Tibial nerve (tissue), 4 donors: Measurements from ENCODE around the gene CDHR5. TPM values are rescaled to one million over a fixed set of nuclear protein-coding genes. Genes with fewer than 3 reads are reported as not detected.

Source experiments
- DNase-seq, 2 donors: peaks; one replicate each; pipeline ENCODE4 v3.0.0-alpha.2; 2019; ENCODE audit warnings: low spot score in 2 of 2
- H3K27ac ChIP-seq, 4 donors: fragments of 200-600 bp; sonication (generic) in 3 of 4; one replicate each; pipeline ENCODE4 v1.5.1; 2017 to 2019; ENCODE audit warnings: mild to moderate bottlenecking in 1 of 4
- H3K27me3 ChIP-seq, 2 donors: fragments of 200-600 bp; sonication (generic) in 1 of 2; one replicate each; pipeline versions ENCODE4 v1.5.1 to v1.6.0; 2017 to 2019
- H3K36me3 ChIP-seq, 3 donors: fragments of 200-600 bp; sonication (generic); one replicate each; pipeline ENCODE4 v1.5.1; 2018 to 2019
- H3K4me1 ChIP-seq, 4 donors: fragments of 200-600 bp; sonication (generic) in 3 of 4; one replicate each; pipeline ENCODE4 v1.5.1; 2017 to 2019
- H3K4me3 ChIP-seq, 4 donors: fragments of 200-600 bp; sonication (generic) in 3 of 4; one replicate each; pipeline ENCODE4 v1.5.1; 2017 to 2019; ENCODE audit warnings: mild to moderate bottlenecking in 1 of 4, moderate library complexity in 1 of 4
- H3K9me3 ChIP-seq, 4 donors: fragments of 200-600 bp; sonication (generic) in 3 of 4; one replicate each; pipeline ENCODE4 v1.5.1; 2017 to 2019
- EP300 ChIP-seq, 2 donors: sonication (generic); formaldehyde crosslinking; IDR thresholded peaks; one replicate each; pipeline ENCODE4 v1.6.1; 2017; ENCODE audit warnings: antibody characterized with exemption in 2 of 2, mild to moderate bottlenecking in 1 of 2
- POLR2A ChIP-seq, 2 donors: fragments of 450-650 bp; IDR thresholded peaks; one replicate each; pipeline ENCODE4 v1.6.1; 2017; ENCODE audit warnings: antibody characterized with exemption in 2 of 2, mild to moderate bottlenecking in 2 of 2, moderate library complexity in 2 of 2
- WGBS, 2 donors: methylation state at CpG; one replicate each; pipeline ENCODE4 v1.1.5; 2018; 5-methylcytosine and 5-hydroxymethylcytosine counted together
- total RNA-seq, 4 donors: library from RNA; depleted of rRNA; stranded (reverse); fragments of >200 nt; gene quantifications; one replicate each; pipeline ENCODE4 v1.1.0, GENCODE V29; 2016
- TF ChIP-seq, protein P1 (sequence below), 5 experiments: fragments of 200-600 bp in 3 of 5; fragments of 450-650 bp in 2 of 5; sonication (generic) in 3 of 5; IDR thresholded peaks; one replicate each; pipeline ENCODE4 v1.5.1; 2016 to 2019; ENCODE audit warnings: antibody characterized with exemption in 5 of 5, mild to moderate bottlenecking in 3 of 5, moderate library complexity in 2 of 5

Gene CDHR5
- total RNA-seq, 4 donors from 2014 or later: not detected

DNA sequence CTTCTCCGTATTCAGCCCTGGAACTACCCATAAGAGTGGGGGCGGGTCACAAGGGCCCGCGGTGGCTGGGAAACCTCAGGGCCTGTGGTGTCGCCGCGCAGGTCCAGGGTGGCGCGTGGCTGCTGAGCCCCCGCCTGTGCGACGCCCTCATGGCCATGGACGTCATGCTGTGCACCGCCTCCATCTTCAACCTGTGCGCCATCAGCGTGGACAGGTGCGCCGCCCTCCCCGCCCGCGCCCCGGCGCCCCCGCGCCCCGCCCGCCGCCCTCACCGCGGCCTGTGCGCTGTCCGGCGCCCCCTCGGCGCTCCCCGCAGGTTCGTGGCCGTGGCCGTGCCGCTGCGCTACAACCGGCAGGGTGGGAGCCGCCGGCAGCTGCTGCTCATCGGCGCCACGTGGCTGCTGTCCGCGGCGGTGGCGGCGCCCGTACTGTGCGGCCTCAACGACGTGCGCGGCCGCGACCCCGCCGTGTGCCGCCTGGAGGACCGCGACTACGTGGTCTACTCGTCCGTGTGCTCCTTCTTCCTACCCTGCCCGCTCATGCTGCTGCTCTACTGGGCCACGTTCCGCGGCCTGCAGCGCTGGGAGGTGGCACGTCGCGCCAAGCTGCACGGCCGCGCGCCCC is 14.7 kb upstream of the CDHR5 start:
- H3K27ac ChIP-seq: peak overlapping the region in 1 of 4 donors; percentile 15
- peaks cover 0 to 44% (median 20%) of the 10 kb centered on the region in 4 donors for H3K4me1 ChIP-seq
- H3K9me3 ChIP-seq: no peaks in the 10 kb centered on the region
- peak overlapping the region in 1 of 4 donors; percentile 19 for H3K4me3 ChIP-seq
- H3K36me3 ChIP-seq: peaks cover 0 to 43% (median 4%) of the 10 kb centered on the region in 3 donors
- TF ChIP-seq, protein P1, sequence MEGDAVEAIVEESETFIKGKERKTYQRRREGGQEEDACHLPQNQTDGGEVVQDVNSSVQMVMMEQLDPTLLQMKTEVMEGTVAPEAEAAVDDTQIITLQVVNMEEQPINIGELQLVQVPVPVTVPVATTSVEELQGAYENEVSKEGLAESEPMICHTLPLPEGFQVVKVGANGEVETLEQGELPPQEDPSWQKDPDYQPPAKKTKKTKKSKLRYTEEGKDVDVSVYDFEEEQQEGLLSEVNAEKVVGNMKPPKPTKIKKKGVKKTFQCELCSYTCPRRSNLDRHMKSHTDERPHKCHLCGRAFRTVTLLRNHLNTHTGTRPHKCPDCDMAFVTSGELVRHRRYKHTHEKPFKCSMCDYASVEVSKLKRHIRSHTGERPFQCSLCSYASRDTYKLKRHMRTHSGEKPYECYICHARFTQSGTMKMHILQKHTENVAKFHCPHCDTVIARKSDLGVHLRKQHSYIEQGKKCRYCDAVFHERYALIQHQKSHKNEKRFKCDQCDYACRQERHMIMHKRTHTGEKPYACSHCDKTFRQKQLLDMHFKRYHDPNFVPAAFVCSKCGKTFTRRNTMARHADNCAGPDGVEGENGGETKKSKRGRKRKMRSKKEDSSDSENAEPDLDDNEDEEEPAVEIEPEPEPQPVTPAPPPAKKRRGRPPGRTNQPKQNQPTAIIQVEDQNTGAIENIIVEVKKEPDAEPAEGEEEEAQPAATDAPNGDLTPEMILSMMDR (IDR thresholded peaks at IDR 0.05): no peak
- TF ChIP-seq POLR2A (IDR thresholded peaks at IDR 0.05) (no peak), EP300 (IDR thresholded peaks at IDR 0.05) (no peak)
- H3K27me3 ChIP-seq: peaks cover 0 to 36% of the 10 kb centered on the region in 2 donors
- DNase-seq: no peak
- WGBS, 2 donors: 6 to 29% methylated on average over 8 to 15 of the region's 80 CpGs

DNA sequence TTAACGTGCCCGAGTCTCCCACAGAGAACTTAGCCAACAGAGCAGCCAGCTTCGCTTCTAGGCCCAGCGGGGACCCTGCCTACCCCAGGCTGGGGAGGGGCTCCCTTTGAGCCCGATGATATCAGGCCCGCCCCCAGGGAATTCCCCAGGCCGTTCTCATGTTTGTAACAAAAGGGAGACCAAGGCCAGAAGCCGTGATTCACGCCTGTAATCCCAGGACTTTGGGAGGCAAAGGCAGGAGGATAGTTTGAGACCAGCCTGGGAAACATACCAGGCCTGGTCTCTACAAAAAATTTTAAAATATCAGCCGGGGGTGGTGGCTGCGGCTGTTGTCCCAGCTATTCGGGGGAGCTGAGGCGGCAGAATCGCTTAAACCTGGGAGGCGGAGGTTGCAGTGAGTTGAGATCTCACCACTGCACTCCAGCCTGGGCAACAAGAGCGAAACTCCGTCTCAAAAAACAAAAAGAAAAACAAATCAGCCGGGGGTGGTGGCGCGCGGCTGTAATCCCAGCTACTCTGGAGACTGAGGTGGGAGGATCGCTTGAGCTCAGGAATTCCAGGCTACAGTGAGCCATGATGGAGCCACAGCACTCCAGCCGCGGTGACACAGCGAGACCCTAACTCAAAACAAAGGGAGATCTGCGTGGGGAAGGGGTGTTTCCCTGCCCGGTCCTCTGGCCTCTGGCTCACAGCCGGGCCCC is 14.0 kb upstream of the CDHR5 start:
- DNase-seq: no peak
- Histone ChIP-seq H3K4me1 (peaks cover 0 to 44% (median 20%) of the 10 kb centered on the region in 4 donors), H3K4me3 (no peak overlapping the region), H3K27me3 (peaks cover 0 to 36% of the 10 kb centered on the region in 2 donors), H3K36me3 (peaks cover 0 to 37% (median 1%) of the 10 kb centered on the region in 3 donors), H3K9me3 (no peaks in the 10 kb centered on the region), H3K27ac (peak overlapping the region in 1 of 4 donors; percentile 15)
- WGBS, 2 donors: 34 to 46% methylated on average over 28 of the region's 28 CpGs
- TF ChIP-seq, protein P1 (IDR thresholded peaks at IDR 0.05): no peak
- TF ChIP-seq EP300 (IDR thresholded peaks at IDR 0.05) (no peak), POLR2A (IDR thresholded peaks at IDR 0.05) (no peak)

DNA sequence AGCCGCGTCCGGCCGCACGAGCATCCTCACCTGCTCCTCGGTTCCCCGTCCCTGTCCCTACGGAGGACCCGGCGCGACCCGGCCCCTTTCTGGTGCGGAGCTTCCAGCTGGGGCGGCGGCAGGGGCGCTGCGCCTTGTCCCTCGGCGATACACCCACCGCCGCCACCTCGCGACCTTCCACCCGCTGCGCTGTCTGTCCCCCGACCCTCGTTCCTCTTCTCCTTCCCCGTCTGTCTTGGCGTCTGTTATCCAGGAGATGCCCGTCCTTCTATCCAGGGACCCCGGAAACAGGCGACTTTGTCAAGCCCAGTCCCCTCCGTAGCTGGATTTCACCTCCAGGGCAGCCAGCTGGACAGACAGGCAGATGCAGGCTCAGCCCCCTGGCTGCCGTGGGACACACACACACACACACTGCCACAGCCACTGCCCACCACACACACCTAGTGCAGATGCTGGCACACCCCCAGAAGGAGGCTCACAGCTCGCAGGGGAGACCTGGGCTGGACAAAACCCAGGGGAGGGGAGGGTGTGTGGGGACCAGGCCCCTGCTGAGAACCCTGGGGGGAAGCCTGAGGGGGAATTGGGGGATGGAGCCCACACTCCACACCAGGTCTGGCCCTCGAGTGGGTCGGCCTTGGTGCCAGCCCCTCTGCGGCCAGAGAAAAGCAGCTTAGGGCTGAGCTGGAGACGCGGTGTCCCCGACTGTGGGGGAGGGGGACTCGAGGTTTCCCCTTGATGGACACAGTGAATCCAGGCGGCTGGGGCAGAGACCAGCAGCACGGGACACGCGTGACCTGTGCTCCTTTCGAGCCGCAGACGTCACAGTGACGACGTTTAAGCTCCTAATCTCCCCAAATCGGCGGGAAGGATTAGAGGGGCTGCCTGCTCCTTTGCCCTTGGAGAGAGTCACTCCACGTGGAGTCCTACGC is 13.1 kb upstream of the CDHR5 start:
- TF ChIP-seq EP300 (IDR thresholded peaks at IDR 0.05) (no peak), POLR2A (IDR thresholded peaks at IDR 0.05) (no peak)
- TF ChIP-seq, protein P1 (IDR thresholded peaks at IDR 0.05): no peak
- 32 to 33% methylated on average over 52 of the region's 55 CpGs for WGBS, 2 donors
- H3K9me3 ChIP-seq: no peaks in the 10 kb centered on the region
- H3K4me1 ChIP-seq: peaks cover 0 to 44% (median 20%) of the 10 kb centered on the region in 4 donors
- no peak for DNase-seq
- peaks cover 0 to 36% of the 10 kb centered on the region in 2 donors for H3K27me3 ChIP-seq
- H3K4me3 ChIP-seq: peak overlapping the region in 1 of 4 donors; percentile 32
- peaks cover 0 to 27% (median 0%) of the 10 kb centered on the region in 3 donors for H3K36me3 ChIP-seq
- H3K27ac ChIP-seq: no peak overlapping the region

- WGBS, 2 donors: 16% methylated on average over 17 of the region's 34 CpGs; no CpG with 5 or more reads in 1 of the 2 donors
Observed at GRCh38 chr11:637333-637592, 12.5 kb upstream of the CDHR5 start.

More at GRCh38 chr11:637333-637592, 12.5 kb upstream of the CDHR5 start:
- Histone ChIP-seq H3K36me3 (peaks cover 0 to 25% (median 0%) of the 10 kb centered on the region in 3 donors), H3K4me1 (peaks cover 0 to 44% (median 20%) of the 10 kb centered on the region in 4 donors), H3K9me3 (no peaks in the 10 kb centered on the region), H3K4me3 (peak overlapping the region in 3 of 4 donors; percentile 3 to 32 (median 6)), H3K27ac (no peak overlapping the region), H3K27me3 (peaks cover 0 to 36% of the 10 kb centered on the region in 2 donors)
- TF ChIP-seq, protein P1 (IDR thresholded peaks at IDR 0.05): no peak
- no peak for TF ChIP-seq EP300 (IDR thresholded peaks at IDR 0.05)
- TF ChIP-seq POLR2A (IDR thresholded peaks at IDR 0.05): no peak
- no peak for DNase-seq
